Upper lobe of left lung (tissue), 4 donors: ENCODE data around the gene SLC38A5.
"Not testable (repeated sequence)": the region's sequence is repeated elsewhere in the genome, so short reads cannot be mapped to it uniquely, and the experiment has no call there.

Experiments
- CTCF ChIP-seq, 6 experiments: fragments of 450-650 bp in 4 of 6; fragments of 200-600 bp in 2 of 6; sonication (generic) in 2 of 6; IDR thresholded peaks; one replicate each; pipeline ENCODE4 v1.5.1; 2016 to 2019; ENCODE audit warnings: antibody characterized with exemption in 6 of 6
- EP300 ChIP-seq, 4 donors: sonication (generic); formaldehyde crosslinking; IDR thresholded peaks; one replicate each; pipeline ENCODE4 v1.5.1; 2017; ENCODE audit warnings: antibody characterized with exemption in 4 of 4, control low read depth in 2 of 4
- POLR2A ChIP-seq, 4 donors: fragments of 450-650 bp; IDR thresholded peaks; one replicate each; pipeline ENCODE4 v1.5.1; 2016 to 2017; ENCODE audit warnings: antibody characterized with exemption in 4 of 4, mild to moderate bottlenecking in 2 of 4
- POLR2AphosphoS5 ChIP-seq, 2 donors: sonication (generic); formaldehyde crosslinking; IDR thresholded peaks; one replicate each; pipeline ENCODE4 v1.5.1; 2017; ENCODE audit warnings: antibody characterized with exemption in 2 of 2

- not testable (repeated sequence) for TF ChIP-seq CTCF, POLR2A, EP300, POLR2AphosphoS5 (IDR thresholded peaks at IDR 0.05)
Measured at GRCh38 chrX:48433713-48434112, 36.3 kb downstream of the SLC38A5 start.
